NCI-H226 (cell line): ENCODE data around the gene NR6A1.

Source experiments
- DNase-seq: peaks from one replicate; pipeline ENCODE4 v3.0.0-alpha.2; 2015

NR6A1 gene

GRCh38 chr9:124721109-124721906 lies 49.8 kb downstream of the NR6A1 start:
- DNase-seq: peak; percentile 12

GRCh38 chr9:124720429-124721108 lies 50.5 kb downstream of the NR6A1 start:
- DNase-seq: no peak

- DNase-seq: no peak
These were observed 52.2 kb downstream of the NR6A1 start for GRCh38 chr9:124718928-124719327.

GRCh38 chr9:124717597-124717996 lies 53.5 kb downstream of the NR6A1 start:
- DNase-seq: no peak

GRCh38 chr9:124716808-124717207 lies 54.3 kb downstream of the NR6A1 start:
- no peak for DNase-seq

GRCh38 chr9:124710766-124711165 lies 60.3 kb downstream of the NR6A1 start:
- no peak for DNase-seq

GRCh38 chr9:124709292-124709690 lies 61.8 kb downstream of the NR6A1 start:
- no peak for DNase-seq

GRCh38 chr9:124708633-124709291 lies 62.3 kb downstream of the NR6A1 start:
- no peak for DNase-seq

- DNase-seq: no peak
These were observed 63.0 kb downstream of the NR6A1 start for GRCh38 chr9:124708074-124708473.

- DNase-seq: no peak
These were observed 63.4 kb downstream of the NR6A1 start for GRCh38 chr9:124707666-124708065.

- DNase-seq: no peak
These were observed 64.4 kb downstream of the NR6A1 start for GRCh38 chr9:124706685-124707084.

GRCh38 chr9:124699575-124699974 lies 71.5 kb downstream of the NR6A1 start:
- DNase-seq: no peak

- DNase-seq: peak; percentile 61
These were observed 72.8 kb downstream of the NR6A1 start for GRCh38 chr9:124698265-124698664.

- DNase-seq: peak; percentile 55
These were observed 73.5 kb downstream of the NR6A1 start for GRCh38 chr9:124697326-124698200.

- DNase-seq: peak; percentile 85
These were observed 75.0 kb downstream of the NR6A1 start for GRCh38 chr9:124696101-124696500.

- DNase-seq: peak; percentile 58
These were observed 75.7 kb downstream of the NR6A1 start for GRCh38 chr9:124695280-124695890.

GRCh38 chr9:124694414-124695279 lies 76.5 kb downstream of the NR6A1 start:
- DNase-seq: no peak

GRCh38 chr9:124693403-124693802 lies 77.7 kb downstream of the NR6A1 start:
- DNase-seq: no peak

- no peak for DNase-seq
These were observed 82.7 kb downstream of the NR6A1 start for GRCh38 chr9:124688238-124688904.

- no peak for DNase-seq
These were observed 84.2 kb downstream of the NR6A1 start for GRCh38 chr9:124686918-124687317.

GRCh38 chr9:124685217-124685616 lies 85.9 kb downstream of the NR6A1 start:
- DNase-seq: no peak
